Osteocyte (in vitro differentiated cells): ENCODE data around the gene SERPINA7. TPM values are rescaled to one million over a fixed set of nuclear protein-coding genes. Genes with fewer than 3 reads are reported as not detected.
"Not testable (repeated sequence)": the region's sequence is repeated elsewhere in the genome, so short reads cannot be mapped to it uniquely, and the experiment has no call there.

ENCODE experiments used
- DNase-seq: peaks from one replicate; pipeline ENCODE4 v3.0.0; 2021; ENCODE audit warnings: mixed read lengths; ENCODE audit not compliant: unreplicated experiment; ENCODE audit errors: extremely low spot score
- H3K27ac Mint-ChIP-seq: one replicate; pipeline ENCODE4 v1.8.0; 2021; ENCODE audit warnings: mild to moderate bottlenecking, mixed read lengths; ENCODE audit not compliant: unreplicated experiment
- H3K27me3 Mint-ChIP-seq: one replicate; pipeline ENCODE4 v1.8.0; 2021; ENCODE audit warnings: mixed read lengths; ENCODE audit not compliant: unreplicated experiment
- H3K36me3 Mint-ChIP-seq: one replicate; pipeline ENCODE4 v1.8.0; 2021; ENCODE audit warnings: mixed read lengths; ENCODE audit not compliant: unreplicated experiment
- H3K4me1 Mint-ChIP-seq: one replicate; pipeline ENCODE4 v1.8.0; 2021; ENCODE audit warnings: mixed read lengths; ENCODE audit not compliant: unreplicated experiment
- H3K4me3 Mint-ChIP-seq: one replicate; pipeline ENCODE4 v1.8.0; 2021; ENCODE audit warnings: mild to moderate bottlenecking, moderate library complexity, mixed read lengths; ENCODE audit not compliant: unreplicated experiment
- H3K9me3 Mint-ChIP-seq: one replicate; pipeline ENCODE4 v1.8.0; 2021; ENCODE audit warnings: mixed read lengths; ENCODE audit not compliant: unreplicated experiment
- CTCF ChIP-seq: fragments of 200-600 bp; sonication (generic); IDR thresholded peaks from 2 replicates; pipeline ENCODE4 v1.5.0; 2021; ENCODE audit warnings: antibody characterized with exemption, mild to moderate bottlenecking, moderate library complexity
- total RNA-seq: library from RNA; stranded (reverse); gene quantifications from 2 replicates; pipeline ENCODE4 v1.2.1, GENCODE V29; 2021

The SERPINA7 gene
- total RNA-seq, 1 donor from 2014 or later, result not detected

GRCh38 chrX:106000203-106000602, 38.3 kb downstream of the SERPINA7 start:
- H3K4me3 Mint-ChIP-seq, result no peak overlapping the region
- H3K36me3 Mint-ChIP-seq, result no peaks in the 10 kb centered on the region
- H3K27ac Mint-ChIP-seq, result no peak overlapping the region
- no peak for DNase-seq
- H3K9me3 Mint-ChIP-seq, result peaks cover 6% of the 10 kb centered on the region
- peaks cover 4% of the 10 kb centered on the region for H3K4me1 Mint-ChIP-seq
- no peak for TF ChIP-seq CTCF
- no peaks in the 10 kb centered on the region for H3K27me3 Mint-ChIP-seq

GRCh38 chrX:105999294-105999693, 39.2 kb downstream of the SERPINA7 start:
- TF ChIP-seq CTCF, result no peak
- no peak overlapping the region for H3K27ac Mint-ChIP-seq
- no peaks in the 10 kb centered on the region for H3K27me3 Mint-ChIP-seq
- no peak overlapping the region for H3K4me3 Mint-ChIP-seq
- no peak for DNase-seq
- H3K36me3 Mint-ChIP-seq, result no peaks in the 10 kb centered on the region
- peaks cover 3% of the 10 kb centered on the region for H3K9me3 Mint-ChIP-seq
- peaks cover 4% of the 10 kb centered on the region for H3K4me1 Mint-ChIP-seq

GRCh38 chrX:105988487-105988886, 50.0 kb downstream of the SERPINA7 start:
- H3K27me3 Mint-ChIP-seq, DNase-seq, H3K27ac Mint-ChIP-seq, H3K4me3 Mint-ChIP-seq, H3K36me3 Mint-ChIP-seq, H3K4me1 Mint-ChIP-seq: not testable (repeated sequence)
- H3K9me3 Mint-ChIP-seq, result peaks cover 10% of the 10 kb centered on the region

Other genes starting within 250 kb of the SERPINA7 start
- 5.5 and 5.6 TPM in 2 replicates for gene NRK, start 216.2 kb downstream of the SERPINA7 start, total RNA-seq
- gene PWWP3B, start 129.6 kb upstream of the SERPINA7 start, total RNA-seq, result 0.42 and 0.51 TPM in 2 replicates